Fibroblast of peridontal ligament (primary cell): ENCODE data around the gene HES7.
"Not testable (repeated sequence)": the region's sequence is repeated elsewhere in the genome, so short reads cannot be mapped to it uniquely, and the experiment has no call there.

ENCODE experiments used
- DNase-seq: peaks from one replicate; pipeline ENCODE4 v3.0.0-alpha.2; 2010; ENCODE audit errors: extremely low read depth

The HES7 gene

GRCh38 chr17:8122422-8122923 lies 1.4 kb downstream of the HES7 start:
- DNase-seq = peak; percentile 45

DNA sequence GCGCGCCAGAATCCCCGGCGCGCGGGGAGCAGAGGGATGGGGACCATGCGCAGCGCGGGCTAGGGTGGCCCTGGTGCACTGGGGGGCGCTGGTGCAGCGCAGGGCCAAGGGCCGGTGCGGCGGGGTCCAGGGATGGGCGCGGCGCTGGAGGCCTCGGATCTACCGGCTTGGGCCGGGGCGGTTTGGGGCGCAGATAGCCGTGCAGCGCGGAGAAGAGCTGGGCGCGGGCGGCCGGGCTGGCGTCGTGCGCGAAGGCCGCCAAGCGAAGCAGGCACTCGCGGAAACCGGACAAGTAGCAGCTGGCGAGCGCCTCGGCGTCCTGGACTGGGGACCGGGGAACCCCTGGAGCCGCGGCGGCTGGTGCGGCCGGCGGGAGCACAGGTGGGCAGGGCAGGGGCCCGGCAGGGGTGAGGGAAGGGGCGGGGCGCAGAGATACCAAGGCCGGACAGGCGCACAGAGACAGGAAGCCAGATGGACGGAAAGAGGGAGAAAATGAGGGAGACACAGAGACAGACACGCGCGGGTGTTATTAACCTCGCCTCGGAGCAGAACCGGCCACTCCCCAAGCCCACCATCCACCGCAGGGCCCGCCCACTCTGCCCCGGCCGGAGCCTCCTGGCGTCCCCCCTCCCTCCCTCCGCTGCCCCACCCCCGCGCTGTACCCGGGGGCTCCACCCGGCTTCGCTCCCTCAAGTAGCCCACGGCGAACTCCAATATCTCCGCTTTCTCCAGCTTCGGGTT lies 2.1 kb downstream of the HES7 start:
- DNase-seq = peak; percentile 42

DNA sequence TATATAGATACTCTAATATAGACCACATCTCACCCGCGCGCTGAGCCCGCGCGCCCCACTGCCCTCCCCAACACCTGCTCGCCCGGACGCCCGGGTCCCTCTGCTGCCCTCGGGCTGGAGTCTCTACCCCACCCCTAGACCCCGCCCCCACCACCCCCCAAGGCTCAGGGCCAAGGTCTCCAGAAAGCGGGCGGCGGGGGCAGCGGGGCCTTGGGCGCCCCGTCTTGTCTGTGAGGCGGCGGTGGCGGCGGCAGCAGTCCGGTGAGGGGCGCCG lies 2.6 kb downstream of the HES7 start:
- no peak for DNase-seq

DNA sequence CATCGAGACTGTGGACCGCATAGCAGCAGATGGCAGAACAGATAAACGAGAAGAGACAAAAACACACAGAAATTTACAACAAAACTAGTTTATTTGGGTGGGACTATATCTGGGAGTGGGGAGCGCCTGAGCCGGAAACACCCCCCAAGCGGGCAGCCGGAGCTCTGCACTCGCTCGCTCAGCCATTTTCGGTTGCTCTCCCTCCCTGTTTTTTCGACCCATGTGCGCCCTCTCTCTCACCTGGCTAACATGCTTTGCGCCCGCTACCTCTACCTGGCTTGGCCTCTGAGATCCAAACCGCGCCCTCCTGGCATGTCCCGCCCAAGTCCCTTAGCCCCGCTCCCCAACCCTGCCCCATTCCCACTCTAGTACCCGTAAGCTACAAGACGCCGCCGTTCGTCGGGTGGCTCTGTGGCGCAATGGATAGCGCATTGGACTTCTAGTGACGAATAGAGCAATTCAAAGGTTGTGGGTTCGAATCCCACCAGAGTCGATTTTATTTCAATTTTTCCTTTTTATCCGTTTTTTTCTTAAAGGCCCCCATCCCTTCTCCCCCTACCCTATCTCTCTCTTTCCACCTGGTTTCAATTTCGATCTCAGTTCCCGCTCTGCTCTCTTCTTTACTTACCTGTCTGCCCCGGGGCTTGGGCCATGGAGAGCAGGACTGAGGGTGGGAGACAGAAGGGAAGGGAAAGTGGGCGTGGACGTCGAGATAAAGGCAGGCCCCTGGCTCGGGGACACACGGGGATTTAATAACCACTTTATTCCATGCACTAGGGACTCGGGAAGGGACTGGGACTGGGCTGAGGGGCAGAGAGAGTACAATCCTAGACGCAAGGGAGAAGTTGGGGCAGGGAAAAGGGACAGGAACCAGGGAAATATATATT lies 3.1 kb downstream of the HES7 start:
- DNase-seq = peak; percentile 74

DNA sequence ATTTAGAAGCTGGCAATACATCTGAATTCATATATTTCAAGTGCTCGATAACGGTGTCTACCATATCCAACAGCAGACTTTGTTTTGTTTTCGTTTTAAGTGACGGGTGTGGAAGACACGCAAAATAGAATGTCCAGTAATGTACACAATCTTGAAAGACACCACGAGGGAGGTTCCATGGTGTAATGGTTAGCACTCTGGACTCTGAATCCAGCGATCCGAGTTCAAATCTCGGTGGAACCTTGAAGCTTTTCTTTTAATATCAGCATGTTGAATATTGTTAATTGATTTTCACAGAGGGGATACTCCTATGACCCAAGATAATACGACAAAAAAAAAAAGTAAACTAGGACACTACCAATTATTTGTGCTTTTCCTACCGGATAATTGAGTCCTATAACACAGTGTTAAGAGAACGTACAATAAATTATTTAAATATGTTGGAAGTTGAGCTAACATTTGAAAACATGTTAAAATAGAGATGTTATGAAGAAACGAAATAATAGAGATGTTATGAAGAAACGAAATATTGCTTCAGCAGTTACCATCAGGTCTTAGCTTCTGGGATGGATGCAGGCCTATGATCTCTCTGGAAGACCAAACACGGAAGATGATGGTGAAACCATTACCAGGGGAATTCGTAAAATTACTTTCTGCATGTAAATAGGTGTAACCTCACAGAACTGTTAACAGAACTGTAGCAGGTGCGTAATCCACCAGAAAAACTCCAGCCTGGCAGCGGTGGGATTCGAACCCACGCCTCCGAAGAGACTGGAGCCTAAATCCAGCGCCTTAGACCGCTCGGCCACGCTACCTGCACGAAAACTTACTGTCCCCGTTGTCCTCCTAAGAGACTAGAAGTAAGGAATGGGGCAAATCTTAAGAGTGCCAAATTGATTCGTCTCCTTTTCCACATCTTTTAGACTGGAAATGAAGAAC lies 4.1 kb downstream of the HES7 start:
- DNase-seq = peak; percentile 97

DNA sequence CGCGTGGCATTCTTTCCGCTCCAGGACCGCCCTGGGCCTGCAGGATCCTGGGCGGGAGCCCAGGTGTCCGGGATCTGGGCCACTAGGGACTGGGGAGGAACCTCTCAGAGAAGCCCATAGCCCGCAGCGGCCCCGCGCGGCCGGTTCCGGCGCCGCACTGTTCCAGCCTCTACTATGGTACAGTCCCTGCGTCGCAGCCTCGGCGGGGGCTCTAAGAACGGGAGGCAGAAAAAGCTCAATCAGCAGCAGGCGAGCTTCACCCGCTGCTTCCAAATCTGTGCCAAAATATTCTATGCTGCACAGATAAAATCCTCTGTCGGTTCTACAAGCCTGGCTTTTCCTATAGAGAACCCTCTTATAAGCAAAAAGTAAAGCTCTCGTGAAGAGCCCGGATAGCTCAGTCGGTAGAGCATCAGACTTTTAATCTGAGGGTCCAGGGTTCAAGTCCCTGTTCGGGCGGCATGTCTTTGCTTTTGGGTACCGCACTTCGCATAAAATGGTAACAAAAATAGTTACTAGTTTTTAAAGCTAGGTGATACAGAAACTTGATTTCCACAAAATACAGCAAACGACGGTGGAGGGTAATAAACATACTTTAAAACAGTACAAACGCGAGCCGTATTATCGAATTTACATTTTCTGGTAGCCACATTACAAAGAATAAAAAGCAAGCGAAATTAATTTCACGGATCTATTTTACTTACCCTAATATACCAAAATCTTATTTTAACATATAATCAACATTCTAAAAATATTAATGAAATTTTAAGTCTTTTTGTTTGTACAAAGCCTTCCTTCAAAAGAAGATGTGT lies 4.9 kb downstream of the HES7 start:
- peak; percentile 87 for DNase-seq

GRCh38 chr17:8117980-8118768 lies 5.7 kb downstream of the HES7 start, which contains the start of gene ALOXE3:
Gene ALOXE3, minus strand, starts transcription at chr17:8118514. Its CDS starts 524 bp downstream, at chr17:8117990.
- DNase-seq = no peak

DNA sequence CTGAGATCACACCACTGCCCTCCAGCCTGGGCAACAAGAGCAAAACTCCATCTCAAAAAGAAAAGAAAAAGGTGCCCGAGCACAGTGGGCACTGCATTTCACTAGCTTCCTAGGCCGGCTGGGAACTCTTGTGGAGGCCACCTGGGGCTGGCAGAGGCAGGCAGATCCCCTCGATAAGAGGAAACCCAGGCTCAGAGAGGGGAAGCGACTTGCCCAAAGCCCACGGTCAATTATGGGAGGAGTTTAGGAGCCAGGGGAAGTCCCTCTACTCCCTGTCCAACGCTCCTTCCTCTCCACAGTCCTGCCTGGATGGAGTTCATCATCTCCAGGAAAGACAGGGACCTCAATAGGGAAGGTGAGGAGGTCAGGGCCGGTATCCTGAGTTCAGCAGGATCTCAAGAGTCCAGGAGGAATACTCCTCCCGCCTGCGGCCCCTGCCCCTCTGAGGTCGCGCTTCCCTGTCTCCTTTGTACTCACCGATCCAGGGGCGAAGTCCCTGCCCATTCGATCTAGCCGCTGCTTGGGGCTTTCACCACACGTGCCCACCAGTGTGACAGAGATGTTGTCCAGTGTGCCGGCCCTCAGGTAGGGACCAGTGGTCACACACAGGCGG lies 6.4 kb downstream of the HES7 start:
- DNase-seq = no peak

DNA sequence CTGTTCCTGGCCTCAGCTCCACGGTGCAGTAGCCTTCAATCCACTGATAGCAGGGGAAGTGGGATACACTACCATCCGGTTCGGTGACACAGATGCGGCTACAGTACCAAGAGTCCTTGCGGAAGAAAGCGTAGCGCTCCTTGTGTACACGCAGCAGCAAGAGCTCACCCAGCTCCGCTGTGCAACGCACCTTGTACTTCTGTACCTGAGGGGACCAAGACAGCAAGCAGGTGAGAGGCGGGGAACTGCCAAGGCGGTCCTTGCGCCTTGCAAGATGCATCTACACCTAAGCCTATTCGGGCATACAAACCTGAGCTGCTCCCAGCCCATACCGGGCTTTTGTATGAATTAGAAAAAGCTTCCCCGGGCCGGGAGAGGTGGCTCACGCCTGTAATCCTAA lies 7.1 kb downstream of the HES7 start:
- DNase-seq = no peak

GRCh38 chr17:8110907-8111306 lies 13.0 kb downstream of the HES7 start:
- DNase-seq = no peak

- no peak for DNase-seq
Measured at GRCh38 chr17:8110456-8110804, 13.5 kb downstream of the HES7 start.

GRCh38 chr17:8109661-8110455 lies 14.0 kb downstream of the HES7 start:
- no peak for DNase-seq

DNA sequence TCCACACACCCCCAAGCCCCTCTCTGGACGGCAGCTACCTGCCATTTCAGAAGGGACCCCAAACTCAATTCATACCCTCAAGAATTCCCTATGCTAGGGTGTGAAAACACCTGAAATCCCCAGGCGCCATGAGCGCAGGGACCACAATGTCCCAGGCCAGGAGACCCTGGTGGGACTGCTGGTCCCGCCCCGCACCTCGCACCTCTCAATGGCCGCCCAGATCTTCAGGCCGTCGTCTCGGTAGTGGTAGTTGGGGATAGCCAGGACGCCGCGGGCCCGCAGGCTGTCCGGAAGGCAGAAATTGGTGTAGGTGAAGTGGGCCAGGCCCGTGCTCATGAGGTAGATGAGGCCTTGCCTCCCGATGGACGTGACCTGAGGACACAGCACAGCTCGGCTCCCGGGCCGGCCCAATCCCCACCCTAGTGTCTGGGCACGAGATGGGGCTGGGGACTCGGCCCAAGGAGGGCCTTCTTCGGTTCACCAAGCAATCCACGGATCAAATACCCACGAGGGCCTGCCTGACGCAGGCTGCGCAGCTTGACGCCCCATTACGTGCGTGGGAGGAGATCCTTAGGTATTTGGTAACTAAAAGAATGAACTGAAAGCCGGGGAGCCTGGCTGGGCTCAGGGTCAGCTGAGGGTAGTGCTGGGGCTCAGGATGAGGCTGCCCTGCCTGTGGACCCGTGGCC lies 14.8 kb downstream of the HES7 start:
- DNase-seq = no peak

GRCh38 chr17:8106980-8107379 lies 16.9 kb downstream of the HES7 start:
- DNase-seq = not testable (repeated sequence)

DNA sequence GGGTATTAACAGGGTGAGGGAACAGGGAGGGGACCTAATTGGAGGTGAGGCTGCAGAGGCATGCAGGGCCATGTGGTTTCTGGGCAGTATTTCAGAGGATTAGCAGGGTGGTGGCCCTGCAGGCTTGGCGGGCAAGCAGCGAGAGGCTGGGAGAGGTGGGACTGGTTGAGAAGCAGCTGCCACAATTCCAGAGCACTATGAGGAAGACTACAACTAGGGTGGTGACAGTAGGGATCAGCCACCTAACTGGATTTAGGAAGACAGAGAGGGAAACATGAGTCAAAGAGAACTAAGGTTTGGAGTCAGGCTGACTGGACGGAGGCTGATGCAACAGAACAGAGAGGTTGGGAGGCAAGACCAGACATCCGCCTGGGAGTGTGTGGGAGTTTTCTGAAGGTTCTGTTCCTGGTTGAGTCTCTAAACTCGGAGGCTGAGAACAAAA lies 17.9 kb downstream of the HES7 start:
- no peak for DNase-seq

DNA sequence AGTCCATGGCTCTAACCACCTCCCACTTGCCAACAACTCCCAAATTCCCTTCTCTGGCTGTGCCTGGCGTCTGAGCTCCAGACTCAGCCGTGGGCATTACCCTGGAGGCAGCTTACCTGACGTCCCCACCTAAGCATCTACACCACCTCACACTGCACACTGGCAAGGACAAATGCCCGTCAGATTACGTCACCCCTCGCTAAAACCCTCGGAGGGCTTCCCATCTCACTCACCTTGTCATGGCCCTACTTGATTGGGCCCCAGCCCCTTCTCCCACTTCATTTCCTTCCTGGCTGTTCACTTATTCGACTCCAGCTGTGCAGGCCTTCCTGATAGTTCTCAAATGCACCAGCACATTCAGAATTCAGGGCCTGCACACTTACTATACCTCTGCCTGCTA lies 19.0 kb downstream of the HES7 start:
- no peak for DNase-seq

DNA sequence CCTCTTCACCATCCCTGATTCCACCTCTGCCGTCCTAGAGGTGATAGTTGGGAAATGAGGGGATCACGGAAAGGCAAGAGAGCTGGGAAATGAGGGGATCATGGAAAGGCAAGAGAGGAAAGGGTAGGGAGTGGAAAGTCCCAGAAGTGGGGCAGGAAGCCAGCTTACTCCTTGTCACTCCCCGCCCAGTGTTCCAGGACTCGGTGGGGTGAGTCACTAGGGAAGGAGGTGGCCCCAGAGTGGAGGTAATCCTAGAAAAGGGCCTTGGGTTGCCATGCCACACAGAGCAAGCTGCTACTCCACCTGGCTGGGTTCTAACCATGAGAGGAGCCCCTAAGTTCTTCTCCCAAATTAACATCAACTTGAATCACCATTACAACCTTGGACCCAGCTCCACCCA lies 20.4 kb downstream of the HES7 start:
- no peak for DNase-seq

DNA sequence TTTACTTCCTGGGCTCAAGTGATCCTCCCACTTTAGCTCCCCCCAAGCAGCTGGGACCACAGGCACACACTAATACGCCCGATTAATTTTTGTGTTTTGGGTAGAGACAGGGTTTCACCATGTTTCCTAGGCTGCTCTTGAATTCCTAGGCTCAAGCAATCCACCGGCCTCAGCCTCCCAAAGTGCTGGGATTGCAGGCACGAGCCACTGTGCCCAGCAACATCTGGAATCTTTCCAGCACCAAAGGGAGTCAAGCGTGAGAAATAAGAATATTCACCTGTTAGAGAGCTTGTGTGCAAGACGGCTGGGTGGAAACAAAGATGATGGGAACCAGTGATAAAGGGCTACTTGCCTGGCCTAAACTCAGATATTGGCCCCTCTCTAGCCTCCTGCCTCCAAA lies 22.2 kb downstream of the HES7 start:
- no peak for DNase-seq
